ENCODE data around the gene HERC3. TPM values are rescaled to one million over a fixed set of nuclear protein-coding genes. Genes with fewer than 3 reads are reported as not detected.

The HERC3 gene
- total and polyA plus RNA-seq, 2 of the 13 experiments (the other 11 are each of a cell fraction or from before 2014, with no cell fraction given) = 3.8 to 6.2 TPM

GRCh38 chr4:88591787-88592599 lies at the start of gene HERC3 (continued):
- TF ChIP-seq KAT8 (CRISPR knock-in tag; IDR thresholded peaks at IDR 0.05) (0 out of 2 replicates have a peak, but pooled peaks have one; percentile 30), FOXC1 (CRISPR knock-in tag; IDR thresholded peaks at IDR 0.05; ENCODE audit: borderline replicate concordance) (no peak), ZSCAN29 (CRISPR knock-in tag; conservative IDR thresholded peaks at IDR 0.05) (no peak), ZNF350 (CRISPR knock-in tag; IDR thresholded peaks at IDR 0.05; ENCODE audit: borderline replicate concordance, low read depth) (0 out of 2 replicates have a peak, but pooled peaks have one; percentile 66), ZFP36 (IDR thresholded peaks at IDR 0.05; ENCODE audit: borderline replicate concordance, low read depth, low read length, partially characterized antibody) (no peak), TFDP2 (CRISPR knock-in tag; IDR thresholded peaks at IDR 0.05) (peak; percentile 69), THRA (CRISPR knock-in tag; IDR thresholded peaks at IDR 0.05; ENCODE audit: borderline replicate concordance) (0 out of 2 replicates have a peak, but pooled peaks have one; percentile 31), TP53 (CRISPR knock-in tag; conservative IDR thresholded peaks at IDR 0.05) (no peak), NR2F1 (CRISPR knock-in tag; IDR thresholded peaks at IDR 0.05) (no peak), PITX1 (CRISPR knock-in tag; IDR thresholded peaks at IDR 0.05) (no peak), IRX3 (CRISPR knock-in tag; IDR thresholded peaks at IDR 0.05; ENCODE audit: borderline replicate concordance, low read depth) (0 out of 2 replicates have a peak, but pooled peaks have one; percentile 20), DMAP1 (CRISPR knock-in tag; IDR thresholded peaks at IDR 0.05) (no peak; the same call in 1 of the 2 replicates), ZNF280D (CRISPR knock-in tag; IDR thresholded peaks at IDR 0.05) (no peak), ERF (CRISPR knock-in tag; IDR thresholded peaks at IDR 0.05) (peak; percentile 84), NR2F2 (IDR thresholded peaks at IDR 0.05; ENCODE audit: borderline replicate concordance, low read depth) (no peak), ZNF709 (CRISPR knock-in tag; IDR thresholded peaks at IDR 0.05) (peak; percentile 60; the same call in 1 of the 2 replicates), ELF1 (CRISPR knock-in tag; IDR thresholded peaks at IDR 0.05) (peak; percentile 22; the same call in 1 of the 2 replicates), GMEB1 (CRISPR knock-in tag; IDR thresholded peaks at IDR 0.05; ENCODE audit: borderline replicate concordance) (no peak), DNMT3B (CRISPR knock-in tag; conservative IDR thresholded peaks at IDR 0.05) (no peak)
